DOHH2 (cell line): ENCODE results near the gene GAD1.

Experiments used
- CTCF ChIP-seq: fragments of 200-600 bp; sonication (generic); IDR thresholded peaks from one replicate; pipeline ENCODE4 v1.5.1; 2014; ENCODE audit warnings: antibody characterized with exemption, mild to moderate bottlenecking, low read depth, low read length; ENCODE audit not compliant: poor library complexity, severe bottlenecking
- EZH2phosphoT487 ChIP-seq: fragments of 200-600 bp; sonication (generic); IDR thresholded peaks from 2 replicates; pipeline ENCODE4 v1.6.1; 2017; ENCODE audit warnings: borderline replicate concordance, mild to moderate bottlenecking, antibody characterized with exemption, low read length, moderate library complexity, mixed read lengths

GRCh38 chr2:170895023-170895757 is 78.5 kb downstream of the GAD1 start:
- no peak for TF ChIP-seq CTCF
- no peak for TF ChIP-seq EZH2phosphoT487
